HG02981 (cell line): Measurements from ENCODE around the gene RPL29.

Experiments
- ATAC-seq: cut with Tn5 transposase; IDR thresholded peaks from one replicate; pipeline ENCODE4 v1.9.1; 2021; ENCODE audit warnings: mild to moderate bottlenecking, moderate library complexity; ENCODE audit not compliant: unreplicated experiment

Gene RPL29

GRCh38 chr3:52026041-52026440, 30.3 kb upstream of the RPL29 start:
- no peak for ATAC-seq

DNA sequence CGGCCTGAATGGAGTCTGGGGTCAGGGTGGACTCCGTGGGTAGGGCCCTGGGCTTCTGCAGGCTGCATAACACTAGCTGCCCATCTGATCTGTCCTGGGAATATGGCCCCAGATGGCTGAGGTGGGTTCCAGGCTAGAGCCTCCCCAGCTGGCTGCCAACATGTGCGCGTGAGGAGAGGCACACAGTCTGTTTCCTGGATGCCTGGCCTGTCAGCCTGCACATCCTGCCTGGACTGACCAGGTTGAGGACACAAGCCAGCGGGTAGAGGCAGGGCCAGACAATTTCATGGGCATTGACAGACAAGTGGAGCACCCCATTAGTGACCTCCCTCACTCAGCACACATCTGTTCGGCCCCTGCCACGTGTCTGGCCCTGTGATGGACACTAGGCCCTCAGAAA, 29.8 kb upstream of the RPL29 start:
- ATAC-seq: no peak

GRCh38 chr3:52024765-52025452, 29.2 kb upstream of the RPL29 start:
- no peak for ATAC-seq

- ATAC-seq: peak; percentile 76
Measured at GRCh38 chr3:52023860-52024764, 28.4 kb upstream of the RPL29 start.

DNA sequence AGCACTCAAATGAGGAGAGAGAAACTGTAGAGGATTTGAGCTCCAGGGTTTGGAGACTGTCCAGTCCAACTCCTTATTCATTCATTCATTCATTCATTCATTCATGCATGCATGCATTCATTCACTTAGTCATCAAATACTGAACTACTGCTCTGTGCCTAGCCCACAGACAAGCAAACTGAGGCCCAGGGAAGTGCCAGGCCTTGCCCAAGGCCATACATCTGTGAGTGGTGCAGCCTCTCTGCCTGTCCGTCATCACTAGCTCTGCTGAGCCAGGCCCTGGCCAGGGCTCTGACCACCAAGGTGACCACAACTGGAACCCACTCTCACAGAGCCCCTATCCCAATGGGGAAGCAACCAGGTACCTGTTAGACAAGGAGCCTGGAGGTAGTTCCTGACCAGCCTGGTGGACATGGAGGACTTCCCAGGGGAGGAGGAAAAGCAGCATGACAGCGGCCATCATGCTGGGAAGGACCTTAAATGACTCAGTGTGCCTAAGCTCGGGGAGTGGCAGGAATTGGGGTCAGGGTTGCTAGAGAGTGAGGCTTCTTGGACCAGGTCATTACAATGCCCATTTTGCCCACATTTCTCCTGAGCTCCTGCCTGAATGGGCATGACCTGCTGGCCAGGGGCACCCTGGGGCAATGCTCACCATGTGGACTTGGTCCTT, 27.5 kb upstream of the RPL29 start:
- ATAC-seq: no peak

DNA sequence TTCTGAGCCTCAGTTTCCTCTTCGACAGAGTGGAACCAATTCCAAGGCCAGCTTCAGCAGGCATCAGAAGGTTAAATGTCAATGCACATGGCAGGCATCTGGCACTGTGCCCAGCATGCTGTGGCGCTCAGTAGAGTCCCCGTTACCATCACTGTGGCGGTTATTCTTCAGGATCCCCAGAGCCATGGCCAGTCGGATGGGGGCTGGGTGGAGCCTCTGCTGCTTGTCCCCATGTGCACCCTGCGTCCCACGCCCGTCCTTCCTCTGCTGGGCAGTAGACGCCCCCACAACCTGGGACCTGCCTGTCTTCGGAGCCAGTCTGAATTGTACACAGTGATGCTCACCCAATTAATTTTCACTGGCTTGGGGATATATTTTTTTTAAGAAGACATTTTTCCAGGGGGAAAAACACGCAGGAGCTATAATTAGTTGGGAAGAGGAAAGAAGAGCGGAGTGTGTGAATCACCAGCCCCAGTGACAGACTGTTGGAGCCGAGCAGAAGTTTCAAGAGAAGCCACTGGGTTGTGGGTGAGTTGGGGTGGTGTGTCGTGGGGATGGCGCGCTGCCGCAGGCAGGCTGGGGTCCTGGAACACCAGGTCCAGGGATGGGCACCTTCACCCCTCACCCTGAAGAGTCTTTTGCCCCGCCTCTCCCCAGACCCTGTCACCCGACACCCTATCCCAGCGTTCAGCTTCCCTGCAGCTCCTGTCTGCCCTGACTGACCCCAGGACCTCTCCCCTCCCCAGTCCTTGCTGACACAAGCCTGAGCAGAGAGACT, 26.8 kb upstream of the RPL29 start:
- ATAC-seq: no peak

DNA sequence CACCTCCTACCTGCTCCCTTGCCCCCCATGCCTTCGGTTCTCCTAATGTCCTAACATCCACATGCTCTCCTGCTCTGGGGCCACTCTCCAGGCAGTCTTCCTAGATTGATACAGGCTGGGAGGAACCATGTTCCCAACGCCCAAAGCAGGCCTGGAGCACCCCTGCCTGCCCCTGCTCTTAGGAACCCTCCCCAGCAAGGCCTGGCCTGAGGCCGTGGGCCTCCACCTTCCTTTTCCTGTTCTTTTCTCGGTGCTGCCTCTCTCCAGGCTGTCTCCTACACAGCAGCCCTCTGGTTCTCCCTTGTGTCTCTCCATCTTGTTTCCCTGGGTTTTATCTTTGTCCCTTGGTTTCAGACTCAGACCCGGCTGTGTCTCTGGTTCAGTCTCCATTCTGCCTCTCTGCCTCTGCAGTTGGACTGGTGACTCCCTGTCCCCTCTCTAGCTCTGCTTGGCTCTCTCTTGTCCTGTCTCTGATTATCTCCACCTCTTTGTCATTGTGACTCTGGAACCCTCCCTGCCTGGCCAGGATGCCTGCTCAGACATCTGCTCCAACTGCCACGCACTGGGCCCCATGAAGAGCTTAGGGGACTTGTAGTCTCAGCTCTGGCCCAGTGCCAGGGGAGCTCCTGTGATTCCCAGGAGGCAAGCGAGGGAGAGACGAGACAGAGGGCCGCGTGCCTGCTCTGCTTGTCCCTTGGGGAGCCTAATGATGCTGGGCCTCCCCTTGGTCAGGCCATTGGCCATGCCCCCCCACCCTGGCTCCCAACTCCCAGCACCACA, 26.0 kb upstream of the RPL29 start:
- ATAC-seq: no peak

GRCh38 chr3:52020796-52021195, 25.1 kb upstream of the RPL29 start:
- ATAC-seq: no peak

DNA sequence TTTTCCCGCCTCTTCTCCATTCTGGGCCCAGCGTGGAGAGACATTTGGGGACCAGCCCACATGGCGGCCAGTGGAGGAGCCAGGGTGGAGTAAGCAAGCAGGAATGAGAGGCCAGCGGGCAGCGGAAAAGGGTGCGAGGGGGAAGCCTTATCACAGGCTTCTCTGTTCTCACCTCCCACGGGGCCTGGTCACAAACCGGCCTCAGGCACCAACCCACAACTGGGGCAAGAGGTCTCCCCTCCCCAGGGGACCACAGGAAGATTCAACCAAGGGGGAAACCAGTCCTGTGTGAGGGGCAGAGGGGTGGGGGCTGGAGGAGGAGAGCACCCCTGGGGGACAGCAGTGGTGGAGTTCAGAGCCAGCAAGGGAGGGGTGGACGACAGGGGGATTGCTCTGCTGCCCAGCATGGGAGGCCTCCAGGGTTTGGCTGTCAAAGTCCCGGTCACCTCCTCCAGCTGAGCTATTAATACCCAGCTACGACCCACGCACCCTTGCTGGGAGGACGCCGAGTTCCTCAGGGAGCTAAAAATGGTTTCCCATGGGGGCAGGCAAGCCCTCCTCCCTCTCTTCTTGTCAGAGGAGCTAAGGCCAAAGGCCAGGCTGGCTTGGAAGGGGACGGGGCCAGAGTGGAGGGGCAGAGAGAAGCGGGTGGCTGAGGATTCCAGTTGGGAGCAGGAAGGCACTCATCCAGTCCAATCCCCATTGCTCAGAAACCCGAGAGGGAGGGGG, 23.8 kb upstream of the RPL29 start:
- no peak for ATAC-seq

DNA sequence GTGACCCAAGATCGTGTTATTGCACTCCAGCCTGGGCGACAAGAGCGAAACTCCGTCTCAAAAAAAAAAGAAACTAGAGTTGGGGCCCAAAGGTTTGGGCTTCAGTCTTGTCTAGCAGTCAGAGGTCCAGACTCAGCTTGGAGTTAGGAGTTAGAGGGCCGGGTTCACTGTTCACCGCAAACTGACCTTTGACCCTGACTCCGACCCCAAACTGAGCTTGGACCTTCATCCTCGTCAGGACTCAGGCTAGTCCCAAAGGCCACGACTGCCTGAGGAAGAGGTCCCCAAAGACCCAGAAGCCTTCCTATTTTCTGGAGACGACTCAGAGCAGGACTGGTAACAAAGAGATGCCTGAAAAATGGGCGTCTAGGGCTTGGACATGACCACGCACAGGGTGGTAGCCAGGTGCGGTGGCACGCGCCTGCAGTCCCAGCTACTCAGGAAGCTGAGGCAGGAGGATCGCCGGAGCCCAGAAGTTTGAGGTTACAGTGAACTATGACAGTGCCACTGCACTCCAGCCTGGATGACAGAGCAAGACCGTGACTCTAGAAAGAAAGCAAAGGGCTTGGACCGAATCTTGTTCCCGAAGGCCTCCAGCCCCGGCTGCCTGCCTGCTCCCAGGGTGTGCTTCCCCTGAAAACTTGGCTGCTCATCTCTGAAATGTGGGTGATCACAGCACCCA, 22.8 kb upstream of the RPL29 start:
- ATAC-seq: no peak

GRCh38 chr3:52017586-52017985, 21.9 kb upstream of the RPL29 start:
- no peak for ATAC-seq

DNA sequence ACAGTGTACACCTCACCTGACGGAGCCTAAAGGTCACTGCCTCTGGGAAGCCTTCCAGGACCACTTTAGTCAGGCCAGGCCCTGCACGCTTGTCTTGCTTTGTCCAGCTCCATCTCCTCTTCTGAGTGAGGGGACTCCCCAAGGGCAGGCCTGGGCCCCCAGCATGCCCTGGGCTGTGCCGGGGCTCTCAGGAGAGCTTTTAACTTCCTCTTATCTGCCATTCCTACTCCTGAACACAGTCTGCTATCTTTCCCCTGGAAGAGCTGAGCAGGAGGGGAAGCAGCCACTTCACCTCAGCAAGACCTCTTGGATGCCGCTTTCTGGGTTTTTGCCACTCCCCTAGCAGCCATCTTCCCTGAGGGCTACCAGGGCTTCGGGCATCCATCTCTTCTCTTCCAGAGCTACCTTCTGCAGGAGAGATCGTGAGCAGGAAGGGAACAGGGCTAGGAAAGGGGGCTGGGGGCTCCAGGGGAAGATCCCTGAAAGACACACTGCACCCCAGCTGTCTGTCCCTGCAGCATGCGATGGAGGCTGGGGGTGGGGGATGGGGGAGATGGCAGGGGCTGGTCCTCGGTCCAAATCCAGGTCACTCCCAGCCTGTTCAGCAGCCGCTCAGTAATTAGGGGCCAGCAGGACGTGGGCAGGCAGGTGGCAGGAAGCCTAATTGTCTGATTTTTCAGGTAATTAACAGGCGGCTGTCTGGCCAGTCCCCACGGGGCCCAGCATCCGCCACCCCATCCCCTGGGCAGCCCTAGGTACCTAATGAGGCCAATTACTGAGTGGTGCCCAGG, 19.9 kb upstream of the RPL29 start:
- no peak for ATAC-seq

- ATAC-seq: no peak
Measured at GRCh38 chr3:52014613-52015012, 18.9 kb upstream of the RPL29 start.

- ATAC-seq: no peak
Measured at GRCh38 chr3:52013802-52014598, 18.3 kb upstream of the RPL29 start.

DNA sequence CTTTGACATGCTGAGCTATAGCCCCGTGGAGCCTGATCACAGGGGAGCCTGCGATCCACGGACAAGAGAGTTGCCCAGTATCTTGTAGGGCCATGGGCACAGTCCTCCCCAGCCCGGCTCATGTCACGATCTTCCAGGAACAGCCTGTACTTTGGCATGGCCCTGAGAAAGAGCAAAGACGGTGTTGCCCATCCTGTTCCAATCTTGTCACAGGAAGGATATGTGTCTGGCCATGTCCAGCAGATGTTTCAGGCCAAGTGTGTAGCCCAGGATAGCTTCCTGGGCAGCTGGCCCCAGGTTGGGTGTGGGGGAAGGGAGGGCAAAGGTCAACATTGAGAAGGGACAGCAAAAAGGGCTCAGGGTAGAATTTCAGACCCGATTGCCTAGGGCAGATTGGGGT, 17.0 kb upstream of the RPL29 start:
- ATAC-seq: no peak

- no peak for ATAC-seq
Measured at GRCh38 chr3:52010431-52010830, 14.7 kb upstream of the RPL29 start.

GRCh38 chr3:52007291-52007690, 11.6 kb upstream of the RPL29 start:
- no peak for ATAC-seq

DNA sequence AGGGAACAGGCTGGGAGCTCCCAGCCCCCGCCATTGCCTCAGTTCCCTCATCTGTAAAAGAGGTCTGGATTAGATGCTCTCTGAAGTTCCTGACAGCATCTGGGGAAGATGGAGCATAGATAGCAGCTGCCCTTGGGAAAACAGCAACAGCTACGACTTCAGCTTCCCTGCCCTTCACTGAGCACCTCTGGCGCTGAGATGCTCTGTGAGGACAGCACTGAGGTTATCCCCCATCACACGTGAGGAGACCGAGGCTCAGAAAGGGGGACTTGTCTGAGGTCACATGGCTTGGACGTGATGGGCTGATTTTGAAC, 11.1 kb upstream of the RPL29 start:
- no peak for ATAC-seq
